Kidney epithelial cell (primary cell): Measurements from ENCODE around the gene HSBP1L1. TPM values are rescaled to one million over a fixed set of nuclear protein-coding genes. Genes with fewer than 3 reads are reported as not detected.

Experiments
- DNase-seq: peaks from one replicate; pipeline ENCODE4 v3.0.0-alpha.2; 2010; ENCODE audit warnings: low read depth
- H3K27me3 ChIP-seq: 2 replicates; pipeline ENCODE4 v1.6.0; 2011; ENCODE audit warnings: low read length; ENCODE audit not compliant: control insufficient read depth, insufficient read depth
- H3K36me3 ChIP-seq: 2 replicates; pipeline ENCODE4 v1.5.1; 2011; ENCODE audit warnings: low read length; ENCODE audit not compliant: control insufficient read depth, insufficient read depth
- H3K4me3 ChIP-seq: 2 replicates; pipeline ENCODE4 v1.5.1; 2011; ENCODE audit warnings: low read depth, mild to moderate bottlenecking, control low read depth, low read length
- CTCF ChIP-seq: IDR thresholded peaks from 2 replicates; pipeline ENCODE4 v1.5.1; 2011; ENCODE audit warnings: mild to moderate bottlenecking, moderate library complexity, low read length, control low read depth, inconsistent platforms; ENCODE audit not compliant: insufficient read depth, poor library complexity, severe bottlenecking
- total RNA-seq: library from RNA; depleted of rRNA; stranded (reverse); fragments of >200 nt; gene quantifications from 2 replicates; pipeline ENCODE4 v1.2.3, GENCODE V29; 2015

Gene HSBP1L1
- 26.4 and 29.3 TPM in 2 replicates for total RNA-seq

GRCh38 chr18:79964330-79965118 lies at the start of gene HSBP1L1:
TSS of gene HSBP1L1 (plus strand) at chr18:79964643. CDS start at chr18:79964736, 93 bp downstream.
- no peaks in the 10 kb centered on the region for H3K36me3 ChIP-seq
- TF ChIP-seq CTCF: no peak
- H3K27me3 ChIP-seq: no peaks in the 10 kb centered on the region

GRCh38 chr18:79915161-79916127 lies 49.0 kb upstream of the HSBP1L1 start:
- H3K27me3 ChIP-seq: no peaks in the 10 kb centered on the region
- no peaks in the 10 kb centered on the region for H3K36me3 ChIP-seq
- no peak for DNase-seq
- no peak for TF ChIP-seq CTCF
- H3K4me3 ChIP-seq: no peak overlapping the region

More at GRCh38 chr18:79964330-79965118, at the start of gene HSBP1L1:
- H3K4me3 ChIP-seq: peak within 1 kb of the TSS; percentile 59
- DNase-seq: no peak

GRCh38 chr18:79916128-79916494 lies 48.3 kb upstream of the HSBP1L1 start:
- no peak for DNase-seq
- Histone ChIP-seq H3K27me3 (no peaks in the 10 kb centered on the region), H3K4me3 (no peak overlapping the region), H3K36me3 (no peaks in the 10 kb centered on the region)
- TF ChIP-seq CTCF: no peak

GRCh38 chr18:79916546-79917168 lies 47.8 kb upstream of the HSBP1L1 start:
- Histone ChIP-seq H3K27me3 (no peaks in the 10 kb centered on the region), H3K36me3 (no peaks in the 10 kb centered on the region), H3K4me3 (no peak overlapping the region)
- TF ChIP-seq CTCF: no peak
- no peak for DNase-seq

GRCh38 chr18:79917169-79917852 lies 47.1 kb upstream of the HSBP1L1 start:
- no peaks in the 10 kb centered on the region for H3K27me3 ChIP-seq
- no peaks in the 10 kb centered on the region for H3K36me3 ChIP-seq

More at GRCh38 chr18:79917169-79917852, 47.1 kb upstream of the HSBP1L1 start:
- H3K4me3 ChIP-seq: no peak overlapping the region
- no peak for TF ChIP-seq CTCF
- no peak for DNase-seq
